Measurements from ENCODE around the gene C16orf74.

The C16orf74 gene

GRCh38 chr16:85746460-85747215 is 4.3 kb downstream of the C16orf74 start:
- DNase-seq: no peak

DNA sequence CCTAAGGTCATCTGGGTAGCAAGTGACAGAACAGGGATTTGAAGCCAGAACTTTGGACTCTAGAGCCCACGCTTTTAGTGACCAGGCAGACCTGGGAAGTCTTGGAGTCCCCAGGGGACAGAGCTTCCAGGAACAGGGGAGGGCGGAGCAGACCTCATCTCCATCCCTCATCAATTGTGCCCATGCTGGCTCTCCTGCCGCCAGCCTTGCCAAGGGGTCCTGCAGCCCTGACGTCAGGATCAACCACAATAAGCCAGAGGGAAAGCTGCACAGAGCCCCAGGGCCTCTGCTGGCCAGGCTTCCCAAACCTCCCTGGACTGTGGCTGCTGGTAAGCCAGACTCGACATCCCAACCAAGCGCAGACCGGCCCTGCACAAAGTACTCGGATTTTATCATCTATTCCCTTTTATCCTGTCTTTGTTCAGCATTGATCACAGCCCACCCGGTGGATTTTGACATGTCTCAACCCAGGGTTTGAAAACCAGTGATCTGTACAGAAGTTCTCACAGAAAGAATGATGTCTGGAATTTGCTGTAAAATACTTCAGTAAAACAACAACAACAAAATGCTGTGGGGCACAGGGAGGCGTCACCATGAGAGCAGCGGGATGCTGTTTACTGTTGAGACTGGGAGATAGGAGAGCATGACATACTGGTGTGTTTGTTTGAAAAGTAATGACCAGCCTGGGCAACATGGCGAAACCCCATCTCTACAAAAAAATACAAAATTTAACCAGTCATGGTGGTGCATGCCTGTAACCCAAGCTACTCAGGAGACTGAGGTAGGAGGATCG is 11.8 kb downstream of the C16orf74 start:
- no peak for DNase-seq

GRCh38 chr16:85736921-85737320 is 14.0 kb downstream of the C16orf74 start:
- DNase-seq: no peak

DNA sequence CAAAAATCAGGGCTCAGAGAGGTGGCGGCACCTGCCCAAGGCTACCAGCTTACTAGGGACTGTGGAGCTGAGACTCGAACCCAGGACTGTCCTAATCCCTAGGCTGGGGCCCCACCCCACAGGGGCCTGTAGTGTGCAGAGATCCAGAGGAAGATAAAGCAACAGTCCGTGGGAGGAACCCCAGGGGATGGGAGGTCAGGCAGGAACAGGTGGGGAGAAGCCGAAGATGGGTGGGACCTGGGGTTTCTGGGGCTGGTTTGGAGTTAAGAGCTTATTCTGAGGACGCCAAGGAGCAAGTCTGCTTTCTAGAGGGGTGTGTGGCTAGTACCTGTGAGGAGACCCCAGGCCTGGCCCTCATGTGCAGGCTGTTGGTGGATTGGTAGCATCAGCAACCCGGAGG is 14.9 kb downstream of the C16orf74 start:
- no peak for DNase-seq

DNA sequence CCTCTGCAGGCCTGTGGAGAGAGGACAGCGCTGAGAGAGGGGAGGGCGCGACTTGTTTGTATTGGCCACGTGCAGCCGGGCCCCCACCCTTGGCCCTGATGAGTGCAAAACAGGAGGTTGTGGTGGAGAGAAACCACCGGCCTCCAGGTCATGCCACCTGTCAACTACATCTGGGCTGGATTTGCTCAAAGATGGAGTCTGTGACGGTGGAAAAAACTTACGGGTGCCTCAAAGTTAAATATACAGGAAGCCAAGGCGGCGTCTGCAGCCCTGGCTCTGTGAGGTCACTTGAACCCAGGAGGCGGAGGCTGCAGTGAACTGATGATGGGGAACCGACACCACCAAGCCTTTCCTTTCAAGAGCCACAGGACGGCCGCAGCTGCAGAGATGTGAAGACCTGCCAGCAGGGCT is 15.7 kb downstream of the C16orf74 start:
- no peak for DNase-seq

- no peak for DNase-seq
Measured at GRCh38 chr16:85734311-85735017, 16.4 kb downstream of the C16orf74 start.

DNA sequence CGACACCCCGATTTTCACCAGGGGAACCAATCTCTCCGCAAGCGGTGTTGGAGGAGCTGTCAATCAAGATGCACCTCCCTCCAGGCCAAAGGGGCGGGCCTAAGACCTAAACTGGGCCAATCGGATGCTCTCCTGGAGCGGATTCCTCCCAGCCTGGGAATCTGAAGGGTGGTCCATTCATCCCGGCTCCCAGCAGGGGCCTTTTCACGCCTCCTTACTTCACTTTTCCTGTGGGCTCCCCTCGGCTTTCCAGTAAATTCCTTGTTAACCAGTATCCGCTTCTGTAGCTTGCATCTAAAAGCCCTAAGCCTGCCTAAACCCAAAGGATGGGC is 17.1 kb downstream of the C16orf74 start:
- DNase-seq: no peak

DNA sequence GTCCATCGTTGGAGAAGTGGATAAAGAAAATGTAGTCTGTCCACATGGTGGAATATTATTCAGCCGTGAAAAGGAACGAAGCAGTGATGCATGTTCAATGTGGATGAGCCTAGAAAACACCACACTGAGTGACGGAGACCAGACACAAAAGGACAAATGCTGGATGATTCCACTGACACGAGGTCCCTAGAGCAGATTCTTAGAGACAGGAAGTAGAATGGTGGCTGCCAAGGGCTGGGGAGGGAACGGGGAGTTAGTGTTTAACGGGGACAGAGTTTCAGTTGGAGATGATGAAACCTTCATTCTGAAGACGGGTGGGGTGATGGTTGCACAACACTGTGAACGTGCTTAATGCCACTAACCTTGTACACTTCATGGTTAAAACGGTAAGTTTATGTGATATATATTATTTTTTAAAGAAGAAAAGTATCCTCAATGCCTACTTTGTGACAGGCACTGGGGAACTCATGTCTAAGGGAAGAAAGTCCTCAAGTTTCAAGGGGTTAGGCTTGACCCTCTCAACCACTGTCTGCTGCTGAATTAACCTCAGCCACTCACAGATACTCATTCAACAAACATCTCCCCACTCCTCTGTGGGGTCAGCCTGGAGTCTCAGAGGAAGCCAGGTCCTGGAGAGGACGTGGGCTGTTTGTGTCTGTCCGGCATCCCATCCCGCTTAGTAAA is 17.6 kb downstream of the C16orf74 start:
- DNase-seq: no peak

DNA sequence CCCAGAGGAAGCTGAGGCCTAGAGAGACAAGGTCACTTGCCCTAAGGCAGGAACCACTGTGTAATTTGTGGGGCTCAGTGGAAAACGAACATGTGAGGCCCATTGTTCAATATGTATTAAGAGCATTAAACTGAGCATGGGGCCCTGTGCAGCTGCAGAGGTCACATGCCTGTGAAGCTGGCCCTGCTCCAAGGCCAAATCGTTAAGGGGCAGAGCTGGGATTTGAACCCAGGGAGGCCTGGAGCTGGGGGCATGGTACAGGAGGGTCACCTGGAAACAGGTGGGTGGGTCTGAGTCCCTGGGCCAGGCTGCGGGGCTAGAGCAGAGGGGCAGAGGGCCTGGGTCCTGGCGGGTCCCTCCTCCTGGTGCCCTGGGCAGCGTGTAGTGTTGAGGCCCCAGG is 19.7 kb downstream of the C16orf74 start:
- no peak for DNase-seq

DNA sequence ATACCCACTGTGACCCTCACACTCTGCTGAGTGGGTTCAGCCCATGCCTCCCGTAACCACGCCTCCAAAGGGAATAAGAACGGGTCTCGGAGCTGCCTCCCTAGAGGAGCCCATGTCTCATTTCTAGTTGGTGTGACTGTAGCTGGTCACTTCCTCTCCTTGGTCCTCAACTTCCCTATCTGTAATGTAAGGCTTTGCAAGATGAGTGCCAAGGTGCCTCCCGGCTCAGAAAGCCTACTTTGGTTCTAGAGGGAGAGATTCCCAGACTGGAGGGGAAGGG is 20.8 kb downstream of the C16orf74 start:
- DNase-seq: no peak

DNA sequence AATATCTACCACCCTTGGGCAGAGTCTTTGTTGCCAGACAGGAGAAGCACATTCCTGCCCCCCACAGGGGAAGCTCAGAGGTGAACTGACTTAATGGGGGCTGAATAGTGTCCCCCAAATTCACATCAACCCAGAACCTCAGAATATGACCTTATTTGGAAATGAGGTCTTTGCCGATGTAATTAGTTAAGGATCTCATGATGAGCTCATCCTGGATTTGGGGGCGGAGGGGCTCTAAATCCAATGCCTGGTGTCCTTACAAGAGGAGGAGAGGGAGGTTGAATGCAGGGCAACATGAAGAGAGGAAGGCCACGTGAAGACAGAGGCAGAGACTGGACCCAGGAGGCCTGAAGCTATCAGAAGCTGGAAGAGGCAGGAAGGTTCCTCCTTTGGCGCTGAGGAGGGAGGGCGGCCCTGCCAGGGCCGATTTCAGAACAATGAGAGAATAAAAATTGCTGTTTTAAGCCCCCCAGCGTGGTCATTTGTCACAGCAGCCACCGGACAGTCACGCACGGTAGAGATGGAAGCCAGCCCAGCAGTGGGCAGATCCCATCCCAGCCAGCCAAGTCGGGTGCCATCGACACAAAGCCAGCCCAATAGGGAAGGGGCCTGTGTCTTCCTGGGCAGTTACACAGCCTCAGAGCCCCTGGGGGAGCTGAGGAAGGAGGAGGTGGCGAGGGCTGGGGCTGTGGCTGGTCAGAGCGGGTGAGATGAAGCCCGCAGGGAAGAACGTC is 21.3 kb downstream of the C16orf74 start:
- DNase-seq: no peak

GRCh38 chr16:85728879-85729278 is 22.0 kb downstream of the C16orf74 start:
- no peak for DNase-seq

DNA sequence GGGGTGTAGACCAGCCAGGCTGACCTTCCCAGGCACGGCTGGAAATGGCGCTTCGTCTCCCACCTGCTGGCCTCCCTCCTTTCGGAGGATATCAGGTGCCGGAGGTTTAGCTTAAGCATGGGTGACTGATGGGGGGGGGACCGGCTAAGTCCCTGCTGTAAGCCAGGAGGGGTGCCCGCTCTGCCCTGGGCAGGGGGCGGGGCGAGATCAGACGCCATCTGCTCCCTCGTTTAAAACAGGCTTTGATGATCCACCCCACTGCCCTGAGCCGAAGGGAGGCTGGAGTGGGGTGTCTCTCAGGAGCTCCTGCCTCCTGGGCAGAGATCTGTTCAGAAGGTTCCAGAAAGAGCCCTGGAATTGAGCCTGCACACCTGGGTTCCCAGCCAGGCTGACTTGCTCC is 26.0 kb downstream of the C16orf74 start:
- DNase-seq: no peak

DNA sequence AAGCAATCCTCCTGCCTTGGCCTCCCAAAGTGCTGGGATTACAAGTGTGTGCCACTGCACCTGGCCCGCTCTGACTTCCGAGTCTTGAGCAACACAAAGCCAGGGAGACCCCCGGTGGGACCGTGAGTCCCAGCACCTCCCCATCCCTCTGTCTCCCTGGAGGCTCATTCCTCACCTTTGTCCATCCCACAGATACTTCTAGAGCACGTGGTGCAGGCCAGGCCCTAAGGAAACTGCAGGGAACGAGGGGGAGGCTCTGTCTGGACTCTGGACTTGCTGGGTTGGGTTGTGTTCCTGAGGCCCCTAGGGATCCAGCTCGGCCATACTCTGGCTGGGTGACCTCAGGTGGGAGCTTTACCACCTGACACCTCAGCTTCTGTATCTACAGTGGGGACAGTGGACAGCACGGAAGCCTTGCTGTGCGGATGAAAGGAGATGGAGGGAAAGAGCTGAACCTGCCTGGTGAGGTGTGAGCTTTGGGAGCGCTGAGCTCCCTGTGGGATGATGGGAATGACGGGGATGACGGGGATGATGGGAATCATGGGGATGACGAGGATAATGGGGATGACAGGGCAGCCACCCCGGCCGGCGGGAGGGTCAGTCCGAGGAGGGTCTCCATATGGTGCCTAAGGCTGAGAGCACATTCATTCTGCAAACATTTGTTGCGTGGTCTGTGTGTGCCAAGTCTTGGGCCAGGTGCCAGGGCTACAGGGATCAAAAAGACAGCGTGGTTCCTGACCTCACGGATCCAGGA is 26.6 kb downstream of the C16orf74 start:
- no peak for DNase-seq

DNA sequence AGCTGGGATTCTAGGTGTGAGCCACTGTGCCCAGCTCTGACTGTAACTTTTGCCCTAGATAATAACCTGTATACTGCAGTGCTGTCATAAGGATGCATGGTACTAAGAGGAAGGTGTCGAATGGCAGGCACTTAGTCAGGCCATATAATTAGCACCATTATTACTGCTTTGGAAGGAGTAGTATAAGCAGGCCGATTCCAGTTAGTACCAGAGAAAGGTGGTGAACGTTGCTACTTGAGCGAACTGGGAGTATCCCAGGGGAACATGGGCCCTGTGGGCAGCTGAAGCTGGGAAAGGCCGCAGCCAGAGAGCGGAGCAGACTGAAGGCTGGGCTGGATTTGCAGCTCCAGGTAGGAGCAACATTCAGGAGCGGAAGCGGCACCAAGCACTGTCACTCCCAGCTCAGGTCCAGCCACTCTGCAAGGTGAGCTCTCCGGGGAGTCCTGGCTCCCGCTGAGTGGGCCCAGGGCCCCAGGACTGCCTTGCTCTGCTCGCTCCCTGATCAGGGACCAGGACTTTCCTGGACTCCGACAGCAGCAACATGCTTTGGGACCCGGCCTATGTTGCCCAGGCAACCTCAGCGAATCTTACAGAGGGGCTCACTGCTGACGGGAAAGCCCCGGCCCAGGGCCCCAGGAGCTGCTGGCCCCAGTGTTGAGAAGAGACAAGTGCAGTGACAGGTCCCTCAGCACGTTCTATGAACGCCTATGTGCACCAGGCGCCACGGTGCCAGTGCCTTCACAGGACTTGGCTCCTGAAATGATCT is 28.6 kb downstream of the C16orf74 start:
- no peak for DNase-seq

DNA sequence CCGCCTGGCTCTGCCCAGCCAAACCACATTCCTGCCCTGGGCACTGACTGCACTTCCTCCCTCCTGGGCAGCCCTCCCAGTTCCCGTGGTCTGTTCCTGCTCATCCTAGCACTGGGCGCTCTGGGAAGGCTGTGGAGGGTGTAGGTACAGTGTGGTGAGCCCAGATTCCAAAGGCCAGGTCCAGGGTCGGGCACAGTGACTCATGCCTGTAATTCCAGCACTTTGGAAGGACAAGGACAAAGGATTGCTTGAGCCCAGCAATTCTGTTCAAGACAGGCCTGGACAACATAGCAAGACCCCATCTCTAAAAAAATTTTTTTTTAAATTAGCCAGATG is 30.6 kb downstream of the C16orf74 start:
- DNase-seq: no peak

- no peak for DNase-seq
Measured at GRCh38 chr16:85719605-85720301, 31.1 kb downstream of the C16orf74 start.

DNA sequence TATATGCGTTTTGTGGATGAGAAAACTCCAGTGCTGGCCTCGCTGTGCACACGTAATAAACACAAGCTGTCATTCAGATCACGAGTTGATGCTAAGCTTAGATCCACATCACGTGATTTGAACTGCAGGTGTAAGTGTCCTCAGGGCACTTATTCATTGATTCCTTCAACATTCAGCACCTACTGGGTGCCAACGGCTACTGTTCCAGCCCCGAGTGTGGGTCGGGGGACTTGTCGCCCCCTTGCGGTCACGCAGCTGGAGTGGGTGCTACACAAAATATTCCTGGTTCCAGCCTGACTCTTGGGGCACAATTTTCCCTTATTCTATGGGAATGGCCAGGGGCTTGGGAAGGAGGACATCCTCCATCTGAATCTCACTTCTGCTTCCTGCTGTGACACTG is 32.2 kb downstream of the C16orf74 start:
- no peak for DNase-seq

- DNase-seq: no peak
Measured at GRCh38 chr16:85718153-85718477, 32.8 kb downstream of the C16orf74 start.

DNA sequence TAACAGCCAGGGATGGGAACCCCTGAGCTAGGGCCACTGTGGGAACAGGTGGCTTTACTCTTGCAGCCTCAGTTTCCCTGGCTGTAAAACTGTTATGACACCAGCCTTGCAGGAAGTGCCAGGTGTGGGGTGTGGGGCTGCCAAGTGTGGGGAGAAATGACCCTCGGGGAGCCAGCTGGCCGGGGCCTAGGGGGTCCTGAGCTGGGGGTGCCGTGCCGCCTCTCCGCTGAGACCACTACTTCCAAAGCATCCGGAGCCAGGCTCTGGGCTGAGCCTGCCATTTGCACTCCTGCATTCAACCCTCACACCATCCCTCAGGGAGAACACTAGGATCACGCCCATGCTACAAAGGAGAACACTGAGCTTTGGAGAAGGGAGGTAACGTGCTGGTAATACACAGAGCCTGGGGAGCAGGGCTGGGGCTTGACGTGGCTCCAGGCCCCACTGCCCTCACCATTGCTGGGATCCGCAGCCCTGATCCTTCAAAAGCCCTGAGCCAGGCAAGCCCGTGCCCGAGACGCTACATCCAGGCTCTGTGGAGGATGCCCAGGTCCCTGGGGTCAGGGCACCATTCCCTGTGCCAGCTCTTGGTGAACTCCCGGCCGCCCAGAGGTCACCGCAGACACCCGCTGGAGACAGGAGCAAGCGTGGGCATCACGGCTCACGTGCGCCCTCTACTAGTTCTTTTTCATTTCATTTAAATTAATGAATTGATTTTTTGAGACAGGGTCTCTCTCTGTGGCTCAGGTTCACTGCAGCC is 33.3 kb downstream of the C16orf74 start:
- peak; percentile 59 for DNase-seq
